ENCODE data around the gene TSSK3. TPM values are rescaled to one million over a fixed set of nuclear protein-coding genes. Genes with fewer than 3 reads are reported as not detected.

The TSSK3 gene
- total and polyA plus RNA-seq, 2 donors (not counting 1 experiment from before 2014, with no cell fraction given), result 1.8 to 11.6 TPM

- TF ChIP-seq CTCF (IDR thresholded peaks at IDR 0.05), result no peak
- no peak for TF ChIP-seq EZH2 (IDR thresholded peaks at IDR 0.05; ENCODE audit: borderline replicate concordance, insufficient read depth, low read depth, low read length, poor library complexity, severe bottlenecking)
- Histone ChIP-seq H3K4me1 (ENCODE audit: control insufficient read depth in 2 of 2, insufficient read depth in 2 of 2, low read length in 2 of 2) (peaks cover 10 to 17% of the 10 kb centered on the region in 2 donors), H3K9me3 (ENCODE audit: control extremely low read depth in 1 of 3, control insufficient read depth in 2 of 3, insufficient read depth in 1 of 3, low read length in 2 of 3) (peaks cover 0 to 15% (median 4%) of the 10 kb centered on the region in 3 donors), H2AFZ (ENCODE audit: insufficient read depth, low read depth, low read length, poor library complexity, severe bottlenecking) (no peak overlapping the region), H3K27ac (ENCODE audit: low read length in 2 of 2) (no peak overlapping the region), H3K4me3 (ENCODE audit: control extremely low read depth in 1 of 5, extremely low read depth in 1 of 5, insufficient read depth in 1 of 5, low read depth in 2 of 5, low read length in 4 of 5) (no peak overlapping the region), H3K9ac (ENCODE audit: low read length) (no peak overlapping the region), H3K27me3 (replicated peaks in 1 of 4; ENCODE audit: control extremely low read depth in 1 of 4, control insufficient read depth in 3 of 4, insufficient read depth in 4 of 4, low read length in 3 of 4) (no peaks in the 10 kb centered on the region), H3K79me2 (ENCODE audit: control insufficient read depth, insufficient read depth, low read length) (peaks cover 5% of the 10 kb centered on the region), H3K4me2 (replicated peaks; ENCODE audit: low read depth, low read length, poor library complexity, severe bottlenecking) (no peak overlapping the region), H4K20me1 (ENCODE audit: control insufficient read depth, insufficient read depth, low read length, poor library complexity, severe bottlenecking) (no peaks in the 10 kb centered on the region), H3K36me3 (replicated peaks in 1 of 2; ENCODE audit: control extremely low read depth in 1 of 2, control insufficient read depth in 1 of 2, extremely low read depth in 1 of 2, insufficient read depth in 2 of 2, low read length in 1 of 2) (no peaks in the 10 kb centered on the region)
- H3K4me3 Mint-ChIP-seq, result no peak overlapping the region
- ATAC-seq (ENCODE audit: low read depth), result no peak
- intact Hi-C loops (cut with micrococcal nuclease), result no loop called here
- H3K9me3 Mint-ChIP-seq (ENCODE audit: insufficient read depth), result no peaks in the 10 kb centered on the region
- 92% methylated on average over 8 of the region's 9 CpGs for WGBS (ENCODE audit: insufficient coverage)
- no peak overlapping the region for H3K27ac Mint-ChIP-seq
- CTCF ChIA-PET, result interaction anchor here (0.7 kb wide), 1 partner anchor 7 kb away, joined by 4 read pairs; no protein-coding TSS in a partner anchor
- H3K27me3 Mint-ChIP-seq, result no peaks in the 10 kb centered on the region
- DNase-seq, result no peak
- H3K4me1 Mint-ChIP-seq, result peaks cover 25% of the 10 kb centered on the region
- POLR2A ChIA-PET, result no interaction called here
These were observed 15.7 kb upstream of the TSSK3 start for GRCh38 chr1:32346532-32347157.

GRCh38 chr1:32349211-32349708 lies 13.1 kb upstream of the TSSK3 start:
- 41% methylated on average over 7 of the region's 8 CpGs for WGBS (ENCODE audit: insufficient coverage)
- Histone ChIP-seq H3K9ac (ENCODE audit: low read length) (no peak overlapping the region), H3K4me1 (ENCODE audit: control insufficient read depth in 2 of 2, insufficient read depth in 2 of 2, low read length in 2 of 2) (peaks cover 14 to 27% of the 10 kb centered on the region in 2 donors), H3K4me3 (ENCODE audit: control extremely low read depth in 1 of 5, extremely low read depth in 1 of 5, insufficient read depth in 1 of 5, low read depth in 2 of 5, low read length in 4 of 5) (no peak overlapping the region), H4K20me1 (ENCODE audit: control insufficient read depth, insufficient read depth, low read length, poor library complexity, severe bottlenecking) (no peaks in the 10 kb centered on the region), H3K4me2 (replicated peaks; ENCODE audit: low read depth, low read length, poor library complexity, severe bottlenecking) (no peak overlapping the region), H2AFZ (ENCODE audit: insufficient read depth, low read depth, low read length, poor library complexity, severe bottlenecking) (no peak overlapping the region), H3K27me3 (replicated peaks in 1 of 4; ENCODE audit: control extremely low read depth in 1 of 4, control insufficient read depth in 3 of 4, insufficient read depth in 4 of 4, low read length in 3 of 4) (no peaks in the 10 kb centered on the region), H3K9me3 (ENCODE audit: control extremely low read depth in 1 of 3, control insufficient read depth in 2 of 3, insufficient read depth in 1 of 3, low read length in 2 of 3) (peaks cover 0 to 15% (median 4%) of the 10 kb centered on the region in 3 donors), H3K79me2 (ENCODE audit: control insufficient read depth, insufficient read depth, low read length) (peaks cover 2% of the 10 kb centered on the region), H3K36me3 (replicated peaks in 1 of 2; ENCODE audit: control extremely low read depth in 1 of 2, control insufficient read depth in 1 of 2, extremely low read depth in 1 of 2, insufficient read depth in 2 of 2, low read length in 1 of 2) (no peaks in the 10 kb centered on the region), H3K27ac (ENCODE audit: low read length in 2 of 2) (no peak overlapping the region)
- TF ChIP-seq EZH2 (IDR thresholded peaks at IDR 0.05; ENCODE audit: borderline replicate concordance, insufficient read depth, low read depth, low read length, poor library complexity, severe bottlenecking) (no peak), CTCF (IDR thresholded peaks at IDR 0.05) (no peak)
- CTCF ChIA-PET, result interaction anchor here (1.8 kb wide), 2 partner anchors 8 to 13 kb away, joined by 5 to 8 read pairs; partner anchors contain the start of gene MARCKSL1
- no peak for ATAC-seq (ENCODE audit: low read depth)
- Mint-ChIP-seq H3K27ac (peak overlapping the region; percentile 43), H3K4me3 (no peak overlapping the region), H3K27me3 (no peaks in the 10 kb centered on the region), H3K4me1 (peaks cover 22% of the 10 kb centered on the region), H3K9me3 (ENCODE audit: insufficient read depth) (no peaks in the 10 kb centered on the region)
- POLR2A ChIA-PET, result interaction anchor here (3.6 kb wide), 1 partner anchor 12 kb away, joined by 51 read pairs; the partner anchor contains the start of gene MARCKSL1
- intact Hi-C loops (cut with micrococcal nuclease), result no loop called here
- no peak for DNase-seq

All from B cell (primary cell).